HG03095 (cell line): ENCODE data around the gene GALM.
"Not testable (repeated sequence)": the region's sequence is repeated elsewhere in the genome, so short reads cannot be mapped to it uniquely, and the experiment has no call there.

Experiments used
- ATAC-seq: cut with Tn5 transposase; IDR thresholded peaks from one replicate; pipeline ENCODE4 v1.9.1; 2021; ENCODE audit warnings: moderate library complexity; ENCODE audit not compliant: unreplicated experiment

Gene GALM

GRCh38 chr2:38755891-38756290 lies 90.0 kb downstream of the GALM start:
- ATAC-seq = not testable (repeated sequence)

- ATAC-seq = no peak
Measured at GRCh38 chr2:38763228-38763627, 97.3 kb downstream of the GALM start.

DNA sequence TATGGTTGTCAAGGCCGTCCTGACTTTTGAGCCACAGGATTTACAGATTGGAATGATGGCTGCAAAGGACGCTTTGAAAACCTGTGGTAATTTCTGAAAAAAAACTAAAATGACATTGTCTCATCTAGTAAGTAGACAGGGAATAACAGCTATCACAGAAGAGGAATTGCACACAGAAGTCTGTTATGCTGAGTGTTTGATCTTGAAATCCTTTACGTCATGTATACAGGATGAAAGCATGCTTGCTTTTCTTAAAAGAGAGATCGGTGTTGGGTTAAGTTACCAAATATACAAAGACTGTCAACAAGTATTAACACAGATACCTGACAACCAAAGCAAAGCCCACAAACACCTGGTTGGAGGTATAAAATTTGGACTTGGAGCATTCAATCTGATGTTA lies 97.8 kb downstream of the GALM start:
- ATAC-seq = no peak

DNA sequence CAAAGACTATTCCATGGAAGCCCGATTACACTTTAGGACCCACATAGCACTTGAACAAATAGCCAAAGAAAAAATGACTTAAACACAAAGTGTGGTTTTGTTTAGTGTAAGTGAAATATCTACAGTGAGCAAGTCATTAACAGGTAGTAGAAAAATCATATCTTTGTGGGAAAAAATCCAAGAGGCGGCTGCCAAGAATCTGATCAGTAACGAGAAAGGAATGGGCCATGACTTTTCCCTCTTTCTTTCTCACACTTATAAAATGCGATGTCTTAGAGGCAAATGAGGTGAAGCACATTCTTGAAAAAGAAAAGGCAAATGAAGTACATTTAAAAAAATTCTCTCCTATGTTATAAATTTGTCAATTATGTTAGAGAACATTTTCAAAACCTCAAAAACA lies 99.2 kb downstream of the GALM start:
- no peak for ATAC-seq

DNA sequence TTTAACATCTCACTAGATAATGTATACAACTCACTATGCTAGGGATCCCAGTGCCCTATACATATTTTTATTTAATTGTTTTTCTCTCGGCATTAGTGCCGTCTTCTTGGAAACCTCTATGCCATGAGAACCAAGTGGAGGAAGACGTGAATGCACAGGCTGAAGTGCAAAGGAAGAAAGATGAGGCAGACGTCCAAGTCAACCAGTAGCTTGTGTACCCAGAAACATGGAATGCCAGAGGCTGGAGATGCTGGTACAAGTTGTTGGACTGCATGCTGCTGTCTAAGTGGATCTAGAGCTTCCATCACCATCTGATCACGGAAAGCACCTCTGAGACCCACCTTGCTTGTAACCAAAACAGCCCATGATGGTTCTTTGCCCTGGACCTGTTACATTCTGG lies 99.6 kb downstream of the GALM start:
- no peak for ATAC-seq

- no peak for ATAC-seq
Measured at GRCh38 chr2:38771632-38772031, 105.7 kb downstream of the GALM start.

DNA sequence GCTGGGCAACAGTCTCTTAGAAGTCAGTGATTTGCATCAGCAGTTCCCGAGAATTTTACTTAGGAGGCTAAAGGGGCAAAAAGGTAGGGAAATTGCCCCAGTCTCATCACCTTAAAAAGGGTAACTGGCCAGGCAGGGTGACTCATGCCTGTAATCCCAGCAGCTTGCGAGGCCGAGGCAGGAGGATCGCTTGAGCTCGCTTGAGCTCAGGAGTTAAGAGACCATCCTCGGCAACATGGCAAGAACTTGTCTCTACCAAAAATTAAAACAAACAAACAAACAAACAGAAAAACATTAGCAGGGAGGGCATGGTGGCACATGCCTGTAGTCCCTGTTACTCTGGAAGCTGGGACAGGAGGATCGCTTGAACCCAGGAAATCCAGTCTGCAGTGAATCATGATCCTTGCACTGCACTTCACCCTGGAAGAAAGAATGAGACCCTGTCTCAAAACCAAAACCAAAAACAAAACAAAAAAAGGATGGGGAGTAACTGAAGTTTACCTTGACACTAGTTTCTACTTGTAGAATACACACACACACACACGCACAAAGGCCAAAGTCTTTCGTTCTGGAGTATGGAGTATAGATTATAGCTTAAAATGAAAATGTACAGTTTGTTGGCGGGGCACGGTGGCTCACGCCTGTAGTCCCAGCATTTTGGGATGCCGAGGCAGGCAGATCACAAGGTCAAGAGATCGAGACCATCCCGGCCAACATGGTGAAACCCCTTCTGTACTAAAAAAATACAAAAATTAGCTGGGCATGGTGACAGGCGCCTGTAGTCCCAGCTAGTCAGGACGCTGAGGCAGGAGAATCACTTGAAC lies 109.4 kb downstream of the GALM start:
- no peak for ATAC-seq

DNA sequence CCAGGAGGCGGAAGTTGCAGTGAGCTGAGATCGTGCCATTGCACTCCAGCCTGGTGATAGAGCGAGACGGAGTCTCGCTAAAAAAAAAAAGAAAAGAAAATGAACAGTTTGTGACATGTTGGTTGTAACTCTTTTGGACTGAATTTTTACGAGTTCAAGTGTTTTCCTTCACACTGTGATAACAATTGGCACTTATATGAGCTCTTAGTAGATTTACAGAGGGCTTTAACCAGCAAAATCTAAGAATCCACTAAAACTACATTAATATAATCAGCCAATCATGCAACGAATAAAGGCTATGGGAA lies 110.0 kb downstream of the GALM start:
- no peak for ATAC-seq

- no peak for ATAC-seq
Measured at GRCh38 chr2:38776531-38776930, 110.6 kb downstream of the GALM start.

DNA sequence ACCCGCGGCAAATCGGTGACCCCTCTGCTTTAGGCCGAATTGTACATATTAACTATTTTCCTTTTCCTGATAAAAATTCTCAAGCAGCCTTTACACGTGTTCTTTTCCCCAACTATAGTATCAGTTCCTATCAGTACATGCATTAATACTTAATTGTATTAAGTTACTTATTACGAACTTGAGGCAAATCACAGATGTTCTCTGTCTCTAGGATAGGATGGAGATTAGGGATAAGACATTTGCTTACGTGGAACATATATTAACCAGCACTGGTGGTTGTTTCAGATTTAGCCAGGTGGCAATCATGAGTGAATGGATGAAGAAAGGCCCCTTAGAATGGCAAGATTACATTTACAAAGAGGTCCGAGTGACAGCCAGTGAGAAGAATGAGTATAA lies 112.8 kb downstream of the GALM start:
- no peak for ATAC-seq

GRCh38 chr2:38783586-38783985 lies 117.7 kb downstream of the GALM start:
- ATAC-seq = no peak
